Ecto neural progenitor cell (in vitro differentiated cells): ENCODE data around the gene TTC3.
"Not testable (repeated sequence)": the region's sequence is repeated elsewhere in the genome, so short reads cannot be mapped to it uniquely, and the experiment has no call there.

ENCODE experiments used
- DNase-seq: peaks from one replicate; pipeline ENCODE4 v3.0.0-alpha.2; 2018; ENCODE audit warnings: low spot score

TTC3 gene, protein sequence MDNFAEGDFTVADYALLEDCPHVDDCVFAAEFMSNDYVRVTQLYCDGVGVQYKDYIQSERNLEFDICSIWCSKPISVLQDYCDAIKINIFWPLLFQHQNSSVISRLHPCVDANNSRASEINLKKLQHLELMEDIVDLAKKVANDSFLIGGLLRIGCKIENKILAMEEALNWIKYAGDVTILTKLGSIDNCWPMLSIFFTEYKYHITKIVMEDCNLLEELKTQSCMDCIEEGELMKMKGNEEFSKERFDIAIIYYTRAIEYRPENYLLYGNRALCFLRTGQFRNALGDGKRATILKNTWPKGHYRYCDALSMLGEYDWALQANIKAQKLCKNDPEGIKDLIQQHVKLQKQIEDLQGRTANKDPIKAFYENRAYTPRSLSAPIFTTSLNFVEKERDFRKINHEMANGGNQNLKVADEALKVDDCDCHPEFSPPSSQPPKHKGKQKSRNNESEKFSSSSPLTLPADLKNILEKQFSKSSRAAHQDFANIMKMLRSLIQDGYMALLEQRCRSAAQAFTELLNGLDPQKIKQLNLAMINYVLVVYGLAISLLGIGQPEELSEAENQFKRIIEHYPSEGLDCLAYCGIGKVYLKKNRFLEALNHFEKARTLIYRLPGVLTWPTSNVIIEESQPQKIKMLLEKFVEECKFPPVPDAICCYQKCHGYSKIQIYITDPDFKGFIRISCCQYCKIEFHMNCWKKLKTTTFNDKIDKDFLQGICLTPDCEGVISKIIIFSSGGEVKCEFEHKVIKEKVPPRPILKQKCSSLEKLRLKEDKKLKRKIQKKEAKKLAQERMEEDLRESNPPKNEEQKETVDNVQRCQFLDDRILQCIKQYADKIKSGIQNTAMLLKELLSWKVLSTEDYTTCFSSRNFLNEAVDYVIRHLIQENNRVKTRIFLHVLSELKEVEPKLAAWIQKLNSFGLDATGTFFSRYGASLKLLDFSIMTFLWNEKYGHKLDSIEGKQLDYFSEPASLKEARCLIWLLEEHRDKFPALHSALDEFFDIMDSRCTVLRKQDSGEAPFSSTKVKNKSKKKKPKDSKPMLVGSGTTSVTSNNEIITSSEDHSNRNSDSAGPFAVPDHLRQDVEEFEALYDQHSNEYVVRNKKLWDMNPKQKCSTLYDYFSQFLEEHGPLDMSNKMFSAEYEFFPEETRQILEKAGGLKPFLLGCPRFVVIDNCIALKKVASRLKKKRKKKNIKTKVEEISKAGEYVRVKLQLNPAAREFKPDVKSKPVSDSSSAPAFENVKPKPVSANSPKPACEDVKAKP (N-terminal part only)

DNA sequence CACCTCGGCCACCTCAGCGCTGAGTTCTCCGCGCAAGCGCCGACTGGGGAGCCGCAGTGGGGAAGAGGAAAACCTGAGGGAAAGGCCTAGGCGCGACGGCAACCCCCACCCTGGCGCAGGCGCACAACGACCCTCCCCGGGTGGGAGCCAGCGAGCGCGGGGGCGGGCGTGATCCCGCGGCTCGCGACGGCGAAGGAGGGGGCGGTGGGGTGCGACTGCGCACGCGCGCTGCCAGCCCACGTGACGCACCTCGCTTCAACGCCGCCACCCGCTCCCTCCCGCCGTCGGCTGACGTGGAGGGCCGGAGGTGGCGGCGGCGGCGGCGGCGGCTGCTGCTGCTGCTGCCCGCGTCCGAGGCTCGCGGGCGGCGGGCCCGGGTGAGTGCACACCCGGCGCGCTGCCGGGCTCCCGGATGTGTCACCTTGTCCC, at the start of gene TTC3, which contains the start of gene PIGP:
Gene TTC3 (plus strand): TSS at position 267 of the 429 bp plus-strand sequence. CDS start 14,004 bp downstream, outside the sequence.
Gene PIGP (minus strand): TSS at position 84 of the 429 bp plus-strand sequence. CDS start 556 bp downstream, outside the sequence.
- peak; percentile 98 for DNase-seq

DNA sequence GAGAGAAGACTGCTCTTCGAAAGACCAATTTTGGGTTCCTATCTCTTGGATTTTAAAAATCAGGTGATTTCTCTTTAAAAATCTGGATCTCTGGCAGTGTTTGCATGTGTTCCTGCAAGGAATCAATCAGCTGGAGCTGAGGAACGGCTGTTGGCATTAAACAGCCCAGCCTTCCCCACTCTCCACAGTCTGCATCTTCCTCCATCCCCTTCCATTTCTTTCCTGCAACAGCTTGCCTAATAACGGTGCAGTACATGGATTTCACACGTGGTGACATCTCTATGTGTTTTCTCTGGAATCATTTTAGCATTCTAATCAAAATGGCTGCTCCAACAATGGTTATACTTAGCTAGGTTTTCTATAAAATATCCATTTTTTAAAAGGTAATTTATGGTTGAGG, 46.6 kb upstream of the TTC3 start:
- no peak for DNase-seq

DNA sequence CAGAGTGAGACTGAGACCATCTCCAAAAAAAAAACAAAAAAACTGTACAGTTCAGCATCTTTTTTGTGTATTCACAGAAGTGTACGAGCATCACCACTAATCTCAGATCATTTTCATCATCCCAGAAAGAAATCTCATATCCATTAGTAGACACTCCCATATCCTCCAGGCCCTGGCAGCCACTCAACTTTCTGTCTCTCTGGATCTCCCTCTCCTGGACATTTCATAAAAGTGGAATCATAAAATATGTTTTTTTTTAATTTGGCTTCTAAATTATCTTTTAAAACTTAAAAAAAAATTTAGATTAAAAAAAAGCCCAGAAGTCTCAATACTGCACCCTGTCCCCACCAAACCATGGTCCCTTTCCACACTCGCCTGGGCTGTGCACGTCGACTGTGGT, 44.5 kb upstream of the TTC3 start:
- no peak for DNase-seq

DNA sequence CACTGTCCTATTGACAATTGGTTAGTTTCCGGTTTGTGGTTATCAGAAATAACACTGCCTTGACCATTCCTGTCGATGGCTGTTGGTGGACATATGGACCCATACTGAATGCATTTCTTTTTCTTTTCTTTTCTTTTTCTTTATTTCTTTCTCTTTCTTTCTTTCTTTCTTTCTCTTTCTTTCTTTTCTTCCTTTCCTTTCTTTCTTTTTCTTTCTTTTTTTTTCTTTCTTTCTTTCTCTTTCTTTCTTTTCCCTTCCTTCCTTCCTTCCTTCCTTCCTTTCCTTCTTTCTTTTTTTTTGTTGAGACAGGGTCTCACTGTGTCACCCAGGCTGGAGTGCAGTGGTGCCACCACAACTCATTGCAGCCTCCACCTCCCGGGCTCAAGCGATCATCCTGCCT, 42.2 kb upstream of the TTC3 start:
- no peak for DNase-seq

DNA sequence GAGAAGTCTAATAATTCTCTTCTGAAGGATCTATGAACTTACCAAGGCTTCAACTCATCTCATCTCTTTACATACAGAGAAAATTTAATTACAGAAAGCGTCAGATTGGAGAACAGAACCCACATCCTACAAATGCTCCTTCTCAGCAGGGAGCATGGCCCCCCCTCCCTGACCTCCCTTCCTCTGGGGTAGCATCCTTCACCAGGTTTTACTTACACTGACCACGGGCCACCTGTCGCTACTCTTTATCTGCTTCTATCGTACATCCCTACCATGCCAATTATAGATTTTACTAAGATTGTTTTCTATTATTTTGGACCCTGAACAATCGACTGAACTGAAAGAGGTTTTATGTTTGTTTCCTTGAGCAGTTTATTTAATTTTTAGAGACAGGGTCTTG, 40.8 kb upstream of the TTC3 start:
- DNase-seq = no peak

DNA sequence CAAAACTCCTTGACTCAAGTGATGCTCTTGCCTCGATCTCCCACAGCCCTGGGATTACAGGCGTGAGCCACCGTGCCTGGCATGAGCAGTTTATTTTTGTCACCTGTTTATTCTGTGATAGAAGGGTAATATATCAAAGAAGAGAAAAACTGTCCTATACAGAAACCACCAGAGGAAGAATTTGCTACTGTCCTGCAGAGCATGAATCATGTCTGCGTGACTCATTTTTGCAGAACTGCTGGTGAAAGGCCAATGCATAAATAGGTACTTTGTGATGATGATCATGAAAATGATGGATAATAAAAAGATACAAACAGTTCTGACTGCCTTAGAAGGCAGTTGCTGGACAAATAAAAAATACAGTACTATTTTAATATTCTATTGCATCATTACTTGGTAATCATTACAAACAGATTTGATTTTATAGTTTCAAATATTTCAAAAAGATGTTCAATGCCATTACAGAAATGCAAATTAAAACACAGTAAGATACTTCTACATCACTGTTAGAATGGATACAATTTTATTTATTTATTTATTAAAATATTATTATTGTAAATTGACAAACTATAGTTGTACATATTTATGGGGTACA, 40.1 kb upstream of the TTC3 start:
- no peak for DNase-seq

DNA sequence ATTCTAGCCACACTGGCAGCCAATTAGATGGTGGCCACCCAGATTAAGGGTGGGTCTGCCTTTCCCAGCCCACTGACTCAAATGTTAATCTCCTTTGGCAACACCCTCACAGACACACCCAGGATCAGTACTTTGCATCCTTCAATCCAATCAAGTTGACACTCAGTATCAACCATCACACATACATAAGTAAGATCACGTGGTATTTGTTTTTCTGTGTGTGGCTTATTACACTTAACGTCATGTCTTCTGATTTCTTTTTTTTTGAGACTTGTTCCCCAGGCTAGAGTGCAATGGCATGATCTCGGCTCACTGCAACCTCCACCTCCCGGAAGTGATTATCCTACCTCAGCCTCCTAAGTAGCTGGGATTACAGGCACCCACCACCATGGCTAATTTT, 38.7 kb upstream of the TTC3 start:
- not testable (repeated sequence) for DNase-seq

DNA sequence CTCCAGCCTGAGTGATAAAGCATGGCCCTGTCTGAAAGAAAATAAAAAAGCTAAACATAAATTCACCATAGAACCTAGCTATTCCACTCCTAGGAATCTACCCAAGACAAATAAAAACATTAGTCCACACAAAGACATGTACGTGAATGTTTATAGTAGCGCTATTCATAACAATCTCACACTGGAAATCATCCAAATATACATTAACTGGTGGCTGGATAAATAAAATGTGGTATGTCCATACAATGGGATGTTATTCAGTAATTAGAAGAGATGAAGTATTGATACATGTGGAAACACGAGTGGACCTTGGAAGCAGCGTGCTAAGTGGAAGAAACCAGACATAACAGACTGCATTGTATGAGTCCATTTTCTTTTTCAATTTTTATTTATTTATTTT, 36.9 kb upstream of the TTC3 start:
- no peak for DNase-seq

DNA sequence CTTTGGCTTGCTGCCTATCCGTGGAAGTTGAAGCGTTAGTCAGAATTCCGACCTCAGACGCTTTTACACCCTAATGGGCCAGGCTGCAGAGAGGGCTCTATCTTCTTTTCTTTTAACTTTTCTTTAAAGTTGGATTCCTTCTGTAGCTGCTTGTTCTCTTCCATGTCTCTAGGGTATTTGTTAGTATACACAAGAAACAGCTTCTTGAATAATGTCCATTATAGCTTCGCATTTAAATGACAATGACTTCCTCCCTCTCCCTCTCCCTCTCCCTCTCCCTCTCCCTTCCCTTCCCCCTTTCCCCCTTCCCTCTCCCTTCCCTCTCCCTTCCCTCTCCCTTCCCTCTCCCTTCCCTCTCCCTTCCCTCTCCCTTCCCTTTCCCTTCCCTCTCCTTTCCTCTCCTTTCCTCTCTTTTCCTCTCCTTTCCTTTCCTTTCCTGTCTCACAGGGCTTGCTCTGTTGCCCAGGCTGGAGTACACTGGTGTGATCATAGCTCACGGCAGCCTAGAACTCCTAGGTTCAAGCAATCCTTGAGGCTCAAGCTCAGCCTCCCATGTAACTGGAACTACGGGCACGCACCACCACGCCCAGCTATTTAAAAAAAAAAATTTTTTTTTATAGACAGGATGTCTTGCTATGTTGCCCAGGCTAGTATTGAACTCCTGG, 33.5 kb upstream of the TTC3 start:
- DNase-seq = no peak

DNA sequence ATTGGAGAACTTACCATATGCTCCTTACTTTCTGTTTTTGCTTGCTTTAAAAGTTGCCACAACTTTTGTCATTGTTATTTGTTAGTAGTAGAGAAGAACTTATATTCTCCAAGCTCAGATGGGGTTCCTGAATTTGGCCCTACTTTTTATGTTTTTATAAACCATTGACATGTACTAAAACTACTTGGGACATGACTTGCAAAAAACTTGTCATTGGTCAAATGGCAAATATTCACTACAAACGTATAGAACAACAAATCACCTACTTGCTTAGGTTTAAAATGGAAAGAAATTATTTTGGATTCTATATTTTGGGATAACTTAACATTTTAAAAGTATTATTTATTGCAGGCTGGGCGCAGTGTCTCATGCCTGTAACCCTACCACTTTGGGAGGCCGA, 32.8 kb upstream of the TTC3 start:
- no peak for DNase-seq

DNA sequence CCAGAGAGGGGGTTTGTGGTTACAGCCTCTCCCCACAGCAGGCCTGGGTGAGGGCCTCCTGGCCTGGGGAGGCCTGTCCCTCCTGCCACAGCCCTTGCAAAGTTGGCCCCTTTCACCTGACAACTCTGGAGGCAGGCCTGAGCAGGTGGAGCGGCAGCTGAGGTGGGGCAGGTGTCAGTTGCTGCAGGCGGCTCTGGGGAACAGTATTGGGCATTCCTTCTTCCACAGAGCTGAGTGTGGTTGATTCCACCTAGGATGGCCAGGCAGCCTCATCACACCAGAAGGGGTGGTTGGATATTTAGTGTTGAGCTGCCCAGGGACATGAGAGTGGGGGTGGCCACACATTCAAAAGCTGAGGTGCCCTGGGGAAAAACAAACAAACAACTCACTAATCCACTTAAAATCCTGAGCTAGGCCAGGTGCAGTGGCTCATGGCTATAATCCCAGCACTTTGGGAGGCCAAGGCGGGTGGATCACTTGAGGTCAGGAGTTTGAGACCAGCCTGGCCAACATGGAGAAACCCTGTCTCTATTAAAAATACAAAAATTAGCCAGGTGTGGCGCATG, 31.3 kb upstream of the TTC3 start:
- DNase-seq = no peak

DNA sequence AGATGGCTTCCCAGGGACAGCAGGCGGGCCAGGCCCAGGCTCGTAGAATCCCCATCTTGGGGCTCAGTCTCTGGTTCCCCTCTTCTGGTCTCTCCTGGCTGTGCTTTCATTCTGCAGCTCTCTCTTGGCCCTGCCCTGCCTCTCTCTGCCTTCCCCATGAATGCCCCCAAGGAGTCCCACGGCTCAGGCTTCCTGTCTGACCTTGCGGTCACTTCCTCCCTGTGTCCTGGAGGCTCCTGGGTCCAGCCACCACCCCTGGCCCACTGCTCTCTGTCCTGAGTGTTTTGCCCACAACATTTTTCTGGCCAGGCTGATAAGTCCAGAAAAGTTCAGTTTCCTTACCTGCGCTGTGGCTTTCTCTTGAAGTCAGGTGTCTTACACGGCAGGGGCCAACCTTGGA, 29.2 kb upstream of the TTC3 start:
- DNase-seq = no peak

DNA sequence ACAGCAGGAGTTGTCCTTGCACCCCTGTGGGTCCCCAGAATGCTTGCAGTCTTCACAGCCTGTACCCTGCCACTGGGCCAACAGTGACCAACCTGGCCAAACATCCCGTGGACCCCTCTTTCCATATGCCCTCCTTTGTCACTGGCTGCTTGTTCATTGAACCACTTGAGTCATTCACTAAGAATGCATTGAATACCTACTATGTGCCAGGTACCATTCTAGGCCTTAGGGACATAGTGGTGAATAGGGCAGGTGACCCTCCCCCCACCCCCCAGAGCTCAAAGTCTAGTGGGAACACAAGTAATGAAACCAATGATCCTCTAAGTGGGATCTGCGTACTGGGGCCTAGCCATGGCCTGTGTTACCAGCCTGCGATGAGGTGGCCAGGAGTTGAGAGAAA, 28.4 kb upstream of the TTC3 start:
- no peak for DNase-seq

DNA sequence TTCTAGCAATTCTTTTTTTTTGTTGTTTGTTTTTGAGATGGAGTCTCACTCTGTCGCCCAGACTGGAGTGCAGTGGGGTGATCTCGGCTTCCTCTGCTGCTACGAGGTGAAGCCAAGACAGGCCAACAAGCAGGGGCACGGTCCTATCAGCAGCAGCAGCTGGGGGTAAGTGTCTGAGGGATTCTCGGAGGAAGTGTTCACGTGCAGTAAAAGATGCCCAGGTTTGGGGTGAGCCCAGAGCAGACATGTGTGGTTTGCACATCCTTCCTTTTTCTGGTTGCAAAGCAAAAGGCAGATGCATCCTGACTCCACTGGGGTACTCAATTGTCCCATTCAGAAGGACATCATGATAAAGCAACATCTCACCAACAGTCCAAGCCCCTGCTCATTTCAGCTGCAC, 27.9 kb upstream of the TTC3 start:
- DNase-seq = no peak

DNA sequence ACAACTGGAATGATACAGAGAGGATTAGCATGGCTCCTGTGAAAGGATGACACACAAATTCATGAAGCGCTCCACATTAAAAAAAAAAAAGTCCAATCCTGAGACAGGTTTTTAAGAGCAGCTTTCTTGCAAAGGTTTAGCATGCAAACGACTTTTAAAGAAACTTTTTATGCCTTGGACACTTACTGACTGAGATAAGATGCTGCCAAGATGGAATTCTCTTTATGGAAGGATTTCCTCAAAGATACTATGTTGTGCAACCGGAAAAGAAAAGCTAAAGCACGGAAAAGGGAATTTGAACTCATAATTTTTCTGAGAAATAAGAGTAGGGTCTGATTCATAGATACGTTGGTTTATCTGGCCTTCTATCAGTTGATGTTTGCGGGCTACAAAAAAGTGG, 27.5 kb upstream of the TTC3 start:
- no peak for DNase-seq

DNA sequence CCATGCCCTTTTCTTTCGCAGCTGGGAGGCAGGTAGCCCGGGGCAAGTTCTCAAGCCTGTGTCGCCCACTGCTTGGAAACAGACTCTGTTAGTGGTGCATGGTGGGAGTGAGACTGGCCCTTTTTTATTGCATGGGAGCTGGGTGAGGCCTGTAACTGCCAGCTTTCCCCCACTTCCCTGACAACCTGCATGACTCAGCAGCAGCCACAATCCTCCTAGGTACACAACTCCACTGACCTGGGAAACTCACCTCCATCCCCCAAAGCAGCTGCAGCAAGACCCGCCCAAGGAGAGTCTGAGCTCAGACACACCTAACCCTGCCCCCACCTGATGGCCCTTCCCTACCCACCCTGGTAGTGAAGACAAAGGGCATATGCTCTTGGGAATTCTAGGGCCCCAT, 26.0 kb upstream of the TTC3 start:
- DNase-seq = no peak

DNA sequence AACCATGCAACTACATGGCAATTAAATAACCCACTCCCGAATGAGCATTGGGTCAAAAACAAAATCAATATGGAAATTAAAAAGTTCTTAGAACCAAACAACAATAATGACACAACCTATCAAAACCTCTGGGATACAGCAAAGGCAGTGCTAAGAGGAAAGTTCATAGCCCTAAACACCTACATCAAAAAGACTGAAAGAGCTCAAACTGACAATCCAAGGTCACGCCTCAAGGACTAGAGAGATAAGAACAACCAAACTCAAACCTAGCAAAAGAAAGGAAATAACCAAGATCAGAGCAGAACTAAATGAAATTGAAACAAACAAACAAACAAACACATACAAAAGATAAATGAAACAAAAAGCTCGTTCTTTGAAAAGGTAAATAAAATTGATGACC, 23.3 kb upstream of the TTC3 start:
- not testable (repeated sequence) for DNase-seq

DNA sequence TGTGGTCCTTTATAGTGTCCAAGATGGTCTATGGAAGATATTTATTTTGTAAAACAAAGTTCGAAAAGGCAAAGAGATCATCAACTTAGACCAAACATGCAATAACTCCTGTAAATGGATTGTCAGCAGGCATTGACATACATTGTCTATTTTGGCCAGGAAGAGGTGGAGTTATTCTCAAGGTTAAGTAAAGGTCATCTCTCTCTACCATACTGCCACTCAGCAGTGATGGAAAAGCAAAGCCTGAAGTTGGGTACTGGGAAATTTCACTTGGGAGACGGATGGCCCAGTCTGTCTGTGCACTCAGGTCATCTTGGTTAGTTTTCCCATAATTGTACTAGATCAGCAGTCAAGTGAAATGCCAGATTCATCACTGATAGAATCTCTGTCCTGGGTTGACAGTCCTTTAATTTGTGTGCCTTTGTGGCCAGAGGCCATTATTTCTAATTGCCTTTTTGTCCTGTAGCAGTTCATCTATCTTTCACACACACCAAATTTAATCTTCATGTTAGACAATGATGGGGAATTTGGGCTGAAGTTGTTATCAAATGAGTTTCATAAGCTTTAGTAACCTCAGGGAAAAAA, 17.7 kb upstream of the TTC3 start:
- no peak for DNase-seq

DNA sequence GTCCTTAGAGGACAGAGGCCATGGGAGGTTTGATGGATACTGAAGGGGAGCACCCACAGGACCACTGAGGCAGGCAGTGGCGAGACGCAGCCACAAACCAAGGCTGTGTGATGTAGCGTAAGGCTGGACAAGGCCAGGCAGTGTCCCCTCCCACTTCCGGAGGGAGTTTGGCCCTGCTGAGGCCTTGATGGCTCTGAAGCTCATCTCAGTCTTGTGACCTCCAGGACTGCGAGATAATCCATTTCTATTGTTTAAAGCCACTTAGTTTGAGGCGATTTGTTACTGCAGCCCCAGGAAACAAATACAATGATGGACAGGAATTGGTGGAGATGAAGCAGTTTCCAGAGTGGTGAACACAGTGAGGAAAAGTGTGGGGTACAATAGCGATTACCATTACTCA, 15.4 kb upstream of the TTC3 start:
- no peak for DNase-seq

DNA sequence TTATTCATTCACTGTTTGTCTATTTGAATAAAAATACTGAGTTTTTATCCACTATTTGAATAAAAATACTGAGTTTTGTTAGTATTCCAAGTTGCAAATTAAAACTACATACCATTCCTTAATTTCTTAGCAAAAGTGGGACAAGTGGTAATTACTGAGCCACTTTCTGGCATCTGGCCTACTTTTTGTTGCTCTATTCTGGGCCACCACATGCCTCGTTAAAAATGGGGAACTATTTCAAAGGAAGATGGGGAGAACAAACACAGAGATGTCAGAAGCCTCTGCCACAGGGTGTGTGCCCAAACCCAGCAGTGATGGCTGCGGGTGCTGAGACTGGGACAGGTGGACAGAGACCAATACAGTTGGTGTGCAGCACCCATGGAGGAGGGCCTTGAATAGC, 14.8 kb upstream of the TTC3 start:
- DNase-seq = no peak

DNA sequence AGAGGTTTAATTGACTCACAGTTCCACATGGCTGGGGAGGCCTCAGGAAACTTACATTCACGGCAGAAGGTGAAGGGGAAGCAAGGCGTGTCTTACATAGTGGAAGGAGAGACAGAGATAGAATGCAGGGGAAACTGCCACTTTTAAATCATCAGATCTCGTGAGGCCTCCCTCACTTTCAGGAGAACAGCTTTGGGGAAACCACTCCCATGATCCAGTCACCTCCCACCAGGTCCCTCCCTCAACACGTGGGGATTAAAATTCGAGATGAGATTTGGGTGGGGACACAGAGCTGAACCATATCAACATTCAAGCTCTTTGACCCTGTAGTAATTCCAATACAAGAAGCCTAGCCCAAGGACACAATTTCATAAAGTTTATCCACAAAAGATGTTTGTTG, 13.9 kb upstream of the TTC3 start:
- DNase-seq = no peak
